ENCODE measurements around the gene SMC5.

GRCh38 chr9:70255486-70255885 lies 3.3 kb upstream of the SMC5 start:
- TF ChIP-seq POLR2A (IDR thresholded peaks at IDR 0.05) (no peak), CTCF (IDR thresholded peaks at IDR 0.05 in 4 of 5, conservative IDR thresholded peaks at IDR 0.05 in 1 of 5) (no peak)

Measured in gastrocnemius medialis (tissue), 4 donors.